HepG2 (cell line): ENCODE results near the gene STX2. TPM values are rescaled to one million over a fixed set of nuclear protein-coding genes. Genes with fewer than 3 reads are reported as not detected.
A peak's percentile ranks its signal among the peaks of the same experiment; 100 is the strongest.

ENCODE experiments used
- ELF4 ChIP-seq: sonication (generic); formaldehyde crosslinking; IDR thresholded peaks from 2 replicates; pipeline ENCODE4 v1.5.0; 2020; ENCODE audit warnings: missing genetic modification reagents, mild to moderate bottlenecking, moderate library complexity, borderline replicate concordance
- HNF4G ChIP-seq, 2 experiments: sonication (generic) in 1 of 2; formaldehyde crosslinking in 1 of 2; IDR thresholded peaks; 2 replicates each; pipeline versions ENCODE4 v1.4.0 to v1.6.1; 2011 to 2020; ENCODE audit warnings: borderline replicate concordance in 2 of 2, low read depth in 2 of 2, mild to moderate bottlenecking in 2 of 2, low read length in 1 of 2, missing genetic modification reagents in 1 of 2, moderate library complexity in 1 of 2
- KDM3A ChIP-seq: IDR thresholded peaks from 2 replicates; pipeline ENCODE4 v1.6.1; 2018; ENCODE audit warnings: low read depth, missing compliant biosample characterization
- MEF2D ChIP-seq: sonication (generic); formaldehyde crosslinking; IDR thresholded peaks from 2 replicates; pipeline ENCODE4 v1.5.1; 2020; ENCODE audit warnings: mild to moderate bottlenecking, missing genetic modification reagents
- SP4 ChIP-seq: sonication (generic); formaldehyde crosslinking; IDR thresholded peaks from 2 replicates; pipeline ENCODE4 v1.8.1; 2023; ENCODE audit warnings: mild to moderate bottlenecking, missing genetic modification reagents
- SYNCRIP ChIP-seq: fragments of 200-400 bp; formaldehyde crosslinking; IDR thresholded peaks from 2 replicates; pipeline ENCODE4 v1.6.1; 2018; ENCODE audit warnings: mild to moderate bottlenecking, low read depth, low read length; ENCODE audit not compliant: insufficient read depth
- ZNF562 ChIP-seq: sonication (generic); formaldehyde crosslinking; IDR thresholded peaks from 2 replicates; pipeline ENCODE4 v1.8.0; 2022; ENCODE audit warnings: missing genetic modification reagents, borderline replicate concordance
- ZNF792 ChIP-seq: IDR thresholded peaks from 2 replicates; pipeline ENCODE4 v1.6.1; 2016
- polyA plus RNA-seq, 8 experiments: library from polyadenylated mRNA; depleted of rRNA in 3 of 8; stranded (reverse) in 7 of 8; unstranded in 1 of 8; fragments of >200 nt; fragmentation: Illumina TruSeq in 4 of 8; extraction: Trizol in 4 of 8; gene quantifications; 2 replicates each; pipeline versions ENCODE4 v1.2.1 to v1.2.3, GENCODE V29; 2011 to 2016; ENCODE audit warnings: low read depth in 4 of 8, missing spikeins in 1 of 8, mixed read lengths in 1 of 8; ENCODE audit not compliant: insufficient read depth in 1 of 8
- total RNA-seq, 5 experiments: library from RNA; depleted of rRNA; stranded (reverse); fragments of >200 nt; fragmentation: Illumina TruSeq; extraction: Trizol; gene quantifications; 2 replicates each; pipeline ENCODE4 v1.2.3, GENCODE V29; 2016; ENCODE audit warnings: low read depth in 1 of 5
- TF ChIP-seq, protein P1 (sequence below): sonication (generic); formaldehyde crosslinking; conservative IDR thresholded peaks from 2 replicates; pipeline ENCODE4 v1.8.0; 2022; ENCODE audit warnings: mild to moderate bottlenecking, moderate library complexity, missing genetic modification reagents

STX2 gene
- total and polyA plus RNA-seq, 2 of the 13 experiments (the other 11 are each of a cell fraction or from before 2014, with no cell fraction given): 13.4 to 25.1 TPM

DNA sequence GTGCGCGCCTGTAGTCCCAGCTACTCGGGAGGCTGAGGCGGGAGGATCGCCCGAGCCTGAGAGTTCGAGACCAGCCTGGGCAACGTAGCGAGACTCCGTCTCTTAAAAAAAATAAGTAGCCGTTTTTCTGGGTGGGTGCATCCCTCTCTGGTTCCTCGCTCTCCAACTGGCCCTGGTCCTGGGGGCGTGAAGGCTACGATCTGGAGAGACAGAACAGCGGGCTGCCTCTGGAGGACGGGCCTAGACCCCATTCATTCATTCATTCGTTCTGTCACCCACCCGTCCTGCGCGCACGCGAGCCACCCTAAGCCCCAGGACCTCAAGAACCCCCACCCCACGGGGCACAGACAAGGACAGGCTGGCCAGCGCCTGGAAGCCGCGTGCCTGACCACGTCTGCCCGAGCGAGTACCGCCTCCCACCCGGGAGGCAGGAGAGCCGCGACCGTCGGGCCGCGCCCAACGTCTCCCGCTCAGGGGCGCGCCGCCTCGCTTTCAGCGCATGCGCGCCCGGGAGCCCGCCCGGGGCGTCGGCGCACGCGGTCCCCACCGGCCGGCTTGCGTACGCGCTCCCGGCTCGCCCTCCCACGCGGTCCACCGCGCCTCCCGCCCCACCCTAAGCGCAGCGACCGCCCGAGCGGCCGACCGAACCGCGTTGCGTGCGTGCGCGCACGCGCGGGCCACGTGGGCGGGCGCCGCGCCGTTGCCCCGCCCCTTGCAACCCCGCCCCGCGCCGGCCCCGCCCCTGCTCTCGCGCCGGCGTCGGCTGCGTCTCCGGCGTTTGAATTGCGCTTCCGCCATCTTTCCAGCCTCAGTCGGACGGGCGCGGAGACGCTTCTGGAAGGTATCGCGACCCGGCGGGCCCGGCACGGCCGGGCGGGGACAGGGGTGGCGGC lies 32.5 kb upstream of the STX2 start, which contains the start of gene RAN (continued):
- TF ChIP-seq HNF4G (IDR thresholded peaks at IDR 0.05; ENCODE audit: borderline replicate concordance, low read depth, low read length) (no peak), HNF4G (CRISPR knock-in tag; IDR thresholded peaks at IDR 0.05; ENCODE audit: borderline replicate concordance, low read depth) (0 out of 2 replicates have a peak, but pooled peaks have one; percentile 12), ELF4 (no peak), KDM3A (CRISPR knock-in tag) (no peak), ZNF792 (0 out of 2 replicates have a peak, but pooled peaks have one; percentile 44), ZNF562 (CRISPR knock-in tag) (no peak; the same call in 1 of the 2 replicates), MEF2D (no peak), SP4 (CRISPR knock-in tag) (peak; percentile 83), SYNCRIP (no peak)
- TF ChIP-seq, protein P1, sequence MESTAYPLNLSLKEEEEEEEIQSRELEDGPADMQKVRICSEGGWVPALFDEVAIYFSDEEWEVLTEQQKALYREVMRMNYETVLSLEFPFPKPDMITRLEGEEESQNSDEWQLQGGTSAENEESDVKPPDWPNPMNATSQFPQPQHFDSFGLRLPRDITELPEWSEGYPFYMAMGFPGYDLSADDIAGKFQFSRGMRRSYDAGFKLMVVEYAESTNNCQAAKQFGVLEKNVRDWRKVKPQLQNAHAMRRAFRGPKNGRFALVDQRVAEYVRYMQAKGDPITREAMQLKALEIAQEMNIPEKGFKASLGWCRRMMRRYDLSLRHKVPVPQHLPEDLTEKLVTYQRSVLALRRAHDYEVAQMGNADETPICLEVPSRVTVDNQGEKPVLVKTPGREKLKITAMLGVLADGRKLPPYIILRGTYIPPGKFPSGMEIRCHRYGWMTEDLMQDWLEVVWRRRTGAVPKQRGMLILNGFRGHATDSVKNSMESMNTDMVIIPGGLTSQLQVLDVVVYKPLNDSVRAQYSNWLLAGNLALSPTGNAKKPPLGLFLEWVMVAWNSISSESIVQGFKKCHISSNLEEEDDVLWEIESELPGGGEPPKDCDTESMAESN: 0 out of 2 replicates have a peak, but pooled peaks have one; percentile 17
